Ascending aorta (tissue), 2 donors: ENCODE data around the gene ARFGAP3. TPM values are rescaled to one million over a fixed set of nuclear protein-coding genes. Genes with fewer than 3 reads are reported as not detected.
"Not testable (repeated sequence)": the region's sequence is repeated elsewhere in the genome, so short reads cannot be mapped to it uniquely, and the experiment has no call there.

Experiments
- DNase-seq, 2 donors: peaks; one replicate each; pipeline ENCODE4 v3.0.0-alpha.2; 2019; ENCODE audit warnings: low spot score in 2 of 2
- H3K27ac ChIP-seq, 2 donors: fragments of 200-600 bp; sonication (generic); one replicate each; pipeline ENCODE4 v1.5.1; 2016 to 2017; ENCODE audit warnings: mild to moderate bottlenecking in 1 of 2
- H3K27me3 ChIP-seq: fragments of 200-600 bp; sonication (generic); one replicate; pipeline ENCODE4 v1.5.1; 2017
- H3K36me3 ChIP-seq, 2 donors: fragments of 200-600 bp; sonication (generic); one replicate each; pipeline ENCODE4 v1.5.1; 2016
- H3K4me1 ChIP-seq, 2 donors: fragments of 200-600 bp; sonication (generic); one replicate each; pipeline ENCODE4 v1.5.1; 2016 to 2017; ENCODE audit warnings: mild to moderate bottlenecking in 1 of 2
- H3K4me3 ChIP-seq, 2 donors: fragments of 200-600 bp; sonication (generic); one replicate each; pipeline ENCODE4 v1.5.1; 2016 to 2017; ENCODE audit warnings: mild to moderate bottlenecking in 1 of 2
- H3K9me3 ChIP-seq, 2 donors: fragments of 200-600 bp; sonication (generic); one replicate each; pipeline ENCODE4 v1.5.1; 2016
- intact Hi-C: fragments of 100-400 bp; cut with DNase I; formaldehyde crosslinking; loops from one replicate; pipeline ENCODE4 v1.15.1; 2023
- total RNA-seq: library from RNA; depleted of rRNA; stranded (reverse); fragments of >200 nt; gene quantifications from one replicate; pipeline ENCODE4 v1.1.0, GENCODE V29; 2016
- TF ChIP-seq, protein P1 (sequence below), 3 experiments: fragments of 200-600 bp in 2 of 3; fragments of 450-650 bp in 1 of 3; sonication (generic) in 2 of 3; IDR thresholded peaks; one replicate each; pipeline ENCODE4 v1.5.1; 2016 to 2019; ENCODE audit warnings: antibody characterized with exemption in 3 of 3, mild to moderate bottlenecking in 1 of 3, moderate library complexity in 1 of 3

ARFGAP3 gene
- total RNA-seq, 1 donor from 2014 or later: 21.6 TPM

DNA sequence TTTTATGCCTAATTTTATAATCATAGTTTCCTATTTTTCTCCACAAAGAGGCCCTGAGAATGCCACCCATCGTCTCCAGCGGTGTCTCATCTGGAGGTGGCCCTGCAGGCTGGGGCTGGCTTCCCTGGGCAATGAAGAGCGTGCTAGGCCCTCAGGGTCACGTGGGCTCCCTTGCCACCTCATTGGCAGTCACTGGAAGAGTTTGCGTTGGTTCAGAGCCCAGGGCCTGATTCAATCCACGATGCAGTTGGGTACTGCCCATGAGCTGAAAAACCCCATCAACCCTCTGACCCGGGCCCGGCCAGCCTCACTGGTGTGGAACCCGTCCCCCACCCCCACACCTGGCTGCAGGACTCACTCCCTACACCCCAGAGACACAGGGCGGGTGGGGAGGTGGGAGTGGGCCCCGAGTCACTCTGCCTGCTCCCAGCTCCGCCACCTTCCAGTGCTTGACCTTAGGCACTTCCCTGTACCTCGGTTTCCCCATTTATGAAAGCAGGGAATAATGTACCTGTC is 93.0 kb downstream of the ARFGAP3 start:
- Histone ChIP-seq H3K9me3 (no peaks in the 10 kb centered on the region), H3K27me3 (no peaks in the 10 kb centered on the region), H3K4me3 (no peak overlapping the region), H3K27ac (no peak overlapping the region), H3K4me1 (no peaks in the 10 kb centered on the region), H3K36me3 (no peaks in the 10 kb centered on the region)
- intact Hi-C loops: no loop called here
- DNase-seq: no peak
- TF ChIP-seq, protein P1, sequence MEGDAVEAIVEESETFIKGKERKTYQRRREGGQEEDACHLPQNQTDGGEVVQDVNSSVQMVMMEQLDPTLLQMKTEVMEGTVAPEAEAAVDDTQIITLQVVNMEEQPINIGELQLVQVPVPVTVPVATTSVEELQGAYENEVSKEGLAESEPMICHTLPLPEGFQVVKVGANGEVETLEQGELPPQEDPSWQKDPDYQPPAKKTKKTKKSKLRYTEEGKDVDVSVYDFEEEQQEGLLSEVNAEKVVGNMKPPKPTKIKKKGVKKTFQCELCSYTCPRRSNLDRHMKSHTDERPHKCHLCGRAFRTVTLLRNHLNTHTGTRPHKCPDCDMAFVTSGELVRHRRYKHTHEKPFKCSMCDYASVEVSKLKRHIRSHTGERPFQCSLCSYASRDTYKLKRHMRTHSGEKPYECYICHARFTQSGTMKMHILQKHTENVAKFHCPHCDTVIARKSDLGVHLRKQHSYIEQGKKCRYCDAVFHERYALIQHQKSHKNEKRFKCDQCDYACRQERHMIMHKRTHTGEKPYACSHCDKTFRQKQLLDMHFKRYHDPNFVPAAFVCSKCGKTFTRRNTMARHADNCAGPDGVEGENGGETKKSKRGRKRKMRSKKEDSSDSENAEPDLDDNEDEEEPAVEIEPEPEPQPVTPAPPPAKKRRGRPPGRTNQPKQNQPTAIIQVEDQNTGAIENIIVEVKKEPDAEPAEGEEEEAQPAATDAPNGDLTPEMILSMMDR (IDR thresholded peaks at IDR 0.05): no peak

DNA sequence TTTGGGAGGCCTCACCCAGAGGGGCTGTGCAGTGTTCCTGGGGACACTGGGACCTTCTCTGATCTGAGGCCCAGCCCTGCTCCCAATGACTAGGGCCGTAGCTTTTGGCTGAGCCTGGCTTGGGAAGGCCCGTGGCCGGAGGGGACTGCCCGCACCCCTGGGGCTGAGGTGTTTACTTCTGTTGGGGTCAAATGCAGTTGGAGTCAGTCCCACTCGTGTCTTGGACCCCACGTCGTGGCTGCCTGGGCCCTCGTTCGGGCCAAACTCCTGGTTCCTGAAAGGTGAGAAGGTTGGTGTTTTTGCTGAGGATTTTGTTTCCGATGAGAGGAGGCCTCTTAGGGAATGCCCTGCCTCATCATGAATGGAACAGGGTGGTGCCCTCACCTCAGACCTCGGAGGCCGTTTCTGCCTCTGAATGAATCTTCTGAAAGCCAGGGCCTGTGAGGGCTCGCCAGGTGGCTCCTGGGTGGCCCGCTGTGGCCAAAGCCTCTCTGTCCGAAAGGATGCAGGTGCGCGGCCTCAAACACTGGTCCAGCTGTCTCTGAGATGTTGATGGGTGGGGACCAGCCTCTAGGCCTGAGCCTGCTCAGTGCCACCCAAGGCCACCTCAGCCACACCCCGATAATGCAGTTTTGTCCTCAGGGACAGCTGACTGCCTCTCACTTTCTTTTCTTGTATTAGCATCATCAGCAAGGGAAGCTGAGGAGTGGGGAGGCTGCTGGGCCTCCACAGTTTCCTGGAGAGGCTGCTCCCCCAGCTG is 96.1 kb downstream of the ARFGAP3 start:
- intact Hi-C loops: no loop called here
- Histone ChIP-seq H3K36me3 (no peaks in the 10 kb centered on the region), H3K4me1 (no peaks in the 10 kb centered on the region), H3K27me3 (no peaks in the 10 kb centered on the region), H3K4me3 (no peak overlapping the region), H3K27ac (no peak overlapping the region), H3K9me3 (no peaks in the 10 kb centered on the region)
- TF ChIP-seq, protein P1 (IDR thresholded peaks at IDR 0.05): no peak
- no peak for DNase-seq

DNA sequence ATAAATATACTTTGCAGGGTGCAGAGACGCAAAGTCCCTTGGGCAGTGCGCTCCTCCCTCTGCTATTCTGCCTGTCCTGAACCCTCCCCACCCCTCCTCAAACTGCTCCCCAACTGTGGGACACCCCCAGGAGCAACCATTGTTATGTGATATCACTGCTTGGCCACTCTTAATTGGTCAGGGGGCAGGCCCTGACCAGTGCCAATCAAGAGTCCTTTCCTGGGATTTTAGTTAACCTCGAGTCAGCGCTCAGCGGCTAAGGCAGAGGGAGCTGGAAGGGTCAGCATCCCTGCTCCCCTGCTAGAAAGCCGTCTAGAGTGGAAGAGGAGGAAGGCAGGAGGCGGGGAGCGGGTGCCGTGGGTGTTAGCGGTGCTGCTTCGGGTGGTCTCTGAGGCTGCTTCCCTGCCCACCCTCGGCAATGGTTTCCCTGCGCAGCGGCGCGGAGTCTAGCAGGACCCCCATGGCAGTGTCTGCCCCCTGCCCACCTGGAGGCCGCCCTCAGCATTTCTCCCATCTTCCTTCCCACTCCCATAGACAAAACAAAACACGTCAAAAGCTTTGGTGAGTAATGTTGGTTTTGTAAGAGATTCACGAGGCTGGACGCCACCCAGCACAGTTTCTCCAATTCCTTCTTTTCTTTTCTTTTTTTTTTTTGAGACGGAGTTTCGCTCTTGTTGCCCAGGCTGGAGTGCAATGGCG is 98.0 kb downstream of the ARFGAP3 start:
- no peaks in the 10 kb centered on the region for H3K36me3 ChIP-seq
- no peak overlapping the region for H3K4me3 ChIP-seq
- H3K27ac ChIP-seq: no peak overlapping the region
- H3K27me3 ChIP-seq: no peaks in the 10 kb centered on the region
- intact Hi-C loops: no loop called here
- DNase-seq: no peak
- no peaks in the 10 kb centered on the region for H3K9me3 ChIP-seq
- TF ChIP-seq, protein P1 (IDR thresholded peaks at IDR 0.05): no peak
- peaks cover 0 to 5% of the 10 kb centered on the region in 2 donors for H3K4me1 ChIP-seq

DNA sequence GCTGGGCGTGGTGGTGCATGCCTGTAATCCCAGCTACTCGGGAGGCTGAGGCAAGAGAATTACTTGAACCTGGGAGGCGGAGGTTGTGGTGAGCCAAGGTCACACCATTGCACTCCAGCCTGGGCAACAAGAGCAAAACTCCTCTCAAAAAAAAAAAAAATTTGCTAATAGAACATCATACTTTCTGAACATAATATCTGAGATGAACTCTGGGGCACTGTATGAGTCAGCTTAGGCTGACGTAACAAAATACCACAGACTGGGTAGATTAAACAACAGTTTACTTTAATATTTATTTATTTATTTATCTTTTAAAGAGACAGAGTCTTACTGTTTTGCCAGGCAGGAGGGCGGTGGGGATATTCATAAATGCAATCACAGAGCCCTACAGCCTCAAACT is 101.5 kb downstream of the ARFGAP3 start:
- intact Hi-C loops, H3K27me3 ChIP-seq, H3K4me1 ChIP-seq, DNase-seq, H3K36me3 ChIP-seq, H3K4me3 ChIP-seq, H3K9me3 ChIP-seq, H3K27ac ChIP-seq: not testable (repeated sequence)

DNA sequence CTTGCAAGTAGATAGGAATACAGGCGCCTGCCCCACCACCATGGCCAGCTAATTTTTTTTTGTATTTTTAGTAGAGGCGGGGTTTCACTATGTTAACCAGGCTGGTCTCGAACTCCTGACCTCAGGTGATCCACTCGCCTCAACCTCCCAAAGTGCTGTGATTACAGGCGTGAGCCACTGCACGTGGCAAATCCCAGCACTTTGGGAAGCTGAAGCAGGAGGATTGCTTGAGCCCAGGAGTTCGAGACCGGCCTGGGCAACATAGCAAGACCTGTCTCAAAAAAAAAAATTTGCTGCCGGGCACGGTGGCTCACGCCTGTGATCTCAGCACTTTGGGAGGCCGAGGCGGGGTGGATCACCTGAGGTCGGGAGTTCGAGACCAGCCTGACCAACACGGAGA is 102.0 kb downstream of the ARFGAP3 start:
- H3K9me3 ChIP-seq, H3K27me3 ChIP-seq, H3K4me3 ChIP-seq, intact Hi-C loops, H3K36me3 ChIP-seq, H3K4me1 ChIP-seq, DNase-seq: not testable (repeated sequence)
- H3K27ac ChIP-seq: peak overlapping the region in 1 of 2 donors; percentile 3

DNA sequence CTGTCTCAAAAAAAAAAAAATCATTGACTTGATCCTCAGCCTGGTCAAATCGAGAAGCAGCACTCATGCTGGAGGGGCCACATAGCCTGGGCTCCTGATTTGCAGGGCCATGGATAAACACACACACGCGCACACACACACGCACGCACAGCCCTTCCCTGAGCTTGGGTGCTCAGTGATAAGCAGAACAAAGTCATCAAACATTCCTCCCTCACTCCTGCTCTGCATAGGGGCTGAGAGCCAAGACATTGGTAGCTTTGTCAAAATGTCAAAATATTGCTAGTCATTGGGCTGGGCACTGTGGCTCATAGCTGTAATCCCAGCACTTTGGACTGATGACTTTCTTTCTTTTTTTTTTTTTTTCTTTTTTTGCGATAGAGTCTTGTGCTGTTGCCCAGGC is 102.4 kb downstream of the ARFGAP3 start:
- TF ChIP-seq, protein P1 (IDR thresholded peaks at IDR 0.05): no peak
- Histone ChIP-seq H3K27ac (peak overlapping the region; percentile 3 to 36), H3K27me3 (no peaks in the 10 kb centered on the region), H3K36me3 (no peaks in the 10 kb centered on the region), H3K4me3 (no peak overlapping the region), H3K9me3 (no peaks in the 10 kb centered on the region), H3K4me1 (peaks cover 0 to 5% of the 10 kb centered on the region in 2 donors)
- intact Hi-C loops: no loop called here
- DNase-seq: no peak
